HepG2 (cell line): ENCODE measurements around the gene RPH3AL. TPM values are rescaled to one million over a fixed set of nuclear protein-coding genes. Genes with fewer than 3 reads are reported as not detected.

Experiments used
- BORCS8-MEF2B ChIP-seq: sonication (generic); formaldehyde crosslinking; IDR thresholded peaks from 2 replicates; pipeline ENCODE4 v1.8.0; 2022; ENCODE audit warnings: mild to moderate bottlenecking, missing genetic modification reagents
- CEBPB ChIP-seq: IDR thresholded peaks from 2 replicates; pipeline ENCODE4 v1.6.1; 2011; ENCODE audit warnings: low read depth, low read length, improper control_type of control experiment, borderline replicate concordance
- CENPT ChIP-seq: sonication (generic); formaldehyde crosslinking; IDR thresholded peaks from 2 replicates; pipeline ENCODE4 v1.8.0; 2022; ENCODE audit warnings: low read depth, mild to moderate bottlenecking, moderate library complexity, missing genetic modification reagents
- ESRRA ChIP-seq: sonication (generic); formaldehyde crosslinking; IDR thresholded peaks from 2 replicates; pipeline ENCODE4 v1.5.1; 2020; ENCODE audit warnings: mild to moderate bottlenecking, low read depth, missing genetic modification reagents
- IKZF1 ChIP-seq: fragments of 450-650 bp; IDR thresholded peaks from 2 replicates; pipeline ENCODE4 v1.7.1; 2016
- KDM5A ChIP-seq: fragments of 200-600 bp; sonication (generic); IDR thresholded peaks from 2 replicates; pipeline ENCODE4 v1.7.0; 2018; ENCODE audit warnings: antibody characterized with exemption, mild to moderate bottlenecking, low read length, borderline replicate concordance
- MXI1 ChIP-seq: IDR thresholded peaks from 3 replicates; pipeline ENCODE4 v1.6.1; 2012; ENCODE audit warnings: low read depth, low read length, inconsistent platforms, borderline replicate concordance
- NFYC ChIP-seq: IDR thresholded peaks from 2 replicates; pipeline ENCODE4 v1.6.1; 2016; ENCODE audit warnings: missing genetic modification reagents, missing compliant biosample characterization
- ZNF556 ChIP-seq: sonication (generic); formaldehyde crosslinking; IDR thresholded peaks from 2 replicates; pipeline ENCODE4 v1.4.0; 2020; ENCODE audit warnings: mild to moderate bottlenecking, missing genetic modification reagents, borderline replicate concordance
- ZNF577 ChIP-seq: sonication (generic); formaldehyde crosslinking; IDR thresholded peaks from 2 replicates; pipeline ENCODE4 v1.4.0; 2020; ENCODE audit warnings: mild to moderate bottlenecking, low read depth, missing genetic modification reagents, borderline replicate concordance
- ZNF615 ChIP-seq: sonication (generic); formaldehyde crosslinking; IDR thresholded peaks from 2 replicates; pipeline ENCODE4 v1.5.0; 2020; ENCODE audit warnings: mild to moderate bottlenecking, missing genetic modification reagents, borderline replicate concordance
- ZNF616 ChIP-seq: sonication (generic); formaldehyde crosslinking; IDR thresholded peaks from 2 replicates; pipeline ENCODE4 v1.5.0; 2020; ENCODE audit warnings: low read depth, mild to moderate bottlenecking, missing genetic modification reagents
- polyA plus RNA-seq, 8 experiments: library from polyadenylated mRNA; depleted of rRNA in 3 of 8; stranded (reverse) in 7 of 8; unstranded in 1 of 8; fragments of >200 nt; fragmentation: Illumina TruSeq in 4 of 8; extraction: Trizol in 4 of 8; gene quantifications; 2 replicates each; pipeline versions ENCODE4 v1.2.1 to v1.2.3, GENCODE V29; 2011 to 2016; ENCODE audit warnings: low read depth in 4 of 8, missing spikeins in 1 of 8, mixed read lengths in 1 of 8; ENCODE audit not compliant: insufficient read depth in 1 of 8
- total RNA-seq, 5 experiments: library from RNA; depleted of rRNA; stranded (reverse); fragments of >200 nt; fragmentation: Illumina TruSeq; extraction: Trizol; gene quantifications; 2 replicates each; pipeline ENCODE4 v1.2.3, GENCODE V29; 2016; ENCODE audit warnings: low read depth in 1 of 5
- TF ChIP-seq, protein P1 (sequence below): sonication (generic); formaldehyde crosslinking; IDR thresholded peaks from 2 replicates; pipeline ENCODE4 v1.5.0; 2020; ENCODE audit warnings: mild to moderate bottlenecking, missing genetic modification reagents, borderline replicate concordance
- TF ChIP-seq, protein P2 (sequence below): sonication (generic); formaldehyde crosslinking; IDR thresholded peaks from 2 replicates; pipeline ENCODE4 v1.4.0; 2020; ENCODE audit warnings: missing genetic modification reagents, mild to moderate bottlenecking, borderline replicate concordance
- TF ChIP-seq, protein P3 (sequence below): sonication (generic); formaldehyde crosslinking; IDR thresholded peaks from 2 replicates; pipeline ENCODE4 v1.4.0; 2020; ENCODE audit warnings: missing genetic modification reagents
- TF ChIP-seq, protein P4 (sequence below): sonication (generic); formaldehyde crosslinking; IDR thresholded peaks from 2 replicates; pipeline ENCODE4 v1.9.0; 2021; ENCODE audit warnings: missing genetic modification reagents, mild to moderate bottlenecking, borderline replicate concordance

The RPH3AL gene
- total and polyA plus RNA-seq, 2 of the 13 experiments (the other 11 are each of a cell fraction or from before 2014, with no cell fraction given) = 7.8 to 16.4 TPM

DNA sequence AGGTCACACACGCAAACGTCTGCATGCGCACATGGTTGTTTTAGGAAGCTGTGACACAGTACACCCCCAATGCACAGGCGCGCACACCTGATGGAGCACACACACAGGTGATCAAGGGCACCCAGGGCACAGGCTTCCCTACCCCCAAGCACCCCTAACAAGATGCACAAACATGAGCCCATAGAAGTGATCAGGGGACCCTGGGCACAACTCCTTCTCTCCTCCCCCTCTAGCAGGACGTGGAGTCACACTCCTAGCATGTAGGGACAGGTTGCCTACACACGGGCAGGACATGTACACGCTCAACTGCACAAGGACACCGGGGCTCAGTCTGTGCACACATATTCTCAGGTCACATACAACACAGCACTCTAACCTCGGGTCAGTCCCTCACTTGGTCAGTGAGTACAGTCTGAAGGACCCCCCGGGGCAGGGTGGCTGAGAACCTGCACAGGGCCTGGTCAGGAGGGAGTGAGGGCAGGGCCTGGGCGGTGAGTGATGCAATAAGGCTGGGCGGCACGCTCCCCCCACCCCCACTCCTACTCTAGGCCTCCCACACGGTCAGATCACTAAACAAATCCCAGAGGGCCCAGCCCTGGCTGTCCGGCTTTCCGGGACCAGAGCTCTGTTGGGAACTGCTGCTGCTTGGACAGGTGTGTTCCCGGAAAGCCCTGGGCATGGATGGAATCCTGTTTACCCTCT lies 170.4 kb downstream of the RPH3AL start (continued):
- TF ChIP-seq, protein P1, sequence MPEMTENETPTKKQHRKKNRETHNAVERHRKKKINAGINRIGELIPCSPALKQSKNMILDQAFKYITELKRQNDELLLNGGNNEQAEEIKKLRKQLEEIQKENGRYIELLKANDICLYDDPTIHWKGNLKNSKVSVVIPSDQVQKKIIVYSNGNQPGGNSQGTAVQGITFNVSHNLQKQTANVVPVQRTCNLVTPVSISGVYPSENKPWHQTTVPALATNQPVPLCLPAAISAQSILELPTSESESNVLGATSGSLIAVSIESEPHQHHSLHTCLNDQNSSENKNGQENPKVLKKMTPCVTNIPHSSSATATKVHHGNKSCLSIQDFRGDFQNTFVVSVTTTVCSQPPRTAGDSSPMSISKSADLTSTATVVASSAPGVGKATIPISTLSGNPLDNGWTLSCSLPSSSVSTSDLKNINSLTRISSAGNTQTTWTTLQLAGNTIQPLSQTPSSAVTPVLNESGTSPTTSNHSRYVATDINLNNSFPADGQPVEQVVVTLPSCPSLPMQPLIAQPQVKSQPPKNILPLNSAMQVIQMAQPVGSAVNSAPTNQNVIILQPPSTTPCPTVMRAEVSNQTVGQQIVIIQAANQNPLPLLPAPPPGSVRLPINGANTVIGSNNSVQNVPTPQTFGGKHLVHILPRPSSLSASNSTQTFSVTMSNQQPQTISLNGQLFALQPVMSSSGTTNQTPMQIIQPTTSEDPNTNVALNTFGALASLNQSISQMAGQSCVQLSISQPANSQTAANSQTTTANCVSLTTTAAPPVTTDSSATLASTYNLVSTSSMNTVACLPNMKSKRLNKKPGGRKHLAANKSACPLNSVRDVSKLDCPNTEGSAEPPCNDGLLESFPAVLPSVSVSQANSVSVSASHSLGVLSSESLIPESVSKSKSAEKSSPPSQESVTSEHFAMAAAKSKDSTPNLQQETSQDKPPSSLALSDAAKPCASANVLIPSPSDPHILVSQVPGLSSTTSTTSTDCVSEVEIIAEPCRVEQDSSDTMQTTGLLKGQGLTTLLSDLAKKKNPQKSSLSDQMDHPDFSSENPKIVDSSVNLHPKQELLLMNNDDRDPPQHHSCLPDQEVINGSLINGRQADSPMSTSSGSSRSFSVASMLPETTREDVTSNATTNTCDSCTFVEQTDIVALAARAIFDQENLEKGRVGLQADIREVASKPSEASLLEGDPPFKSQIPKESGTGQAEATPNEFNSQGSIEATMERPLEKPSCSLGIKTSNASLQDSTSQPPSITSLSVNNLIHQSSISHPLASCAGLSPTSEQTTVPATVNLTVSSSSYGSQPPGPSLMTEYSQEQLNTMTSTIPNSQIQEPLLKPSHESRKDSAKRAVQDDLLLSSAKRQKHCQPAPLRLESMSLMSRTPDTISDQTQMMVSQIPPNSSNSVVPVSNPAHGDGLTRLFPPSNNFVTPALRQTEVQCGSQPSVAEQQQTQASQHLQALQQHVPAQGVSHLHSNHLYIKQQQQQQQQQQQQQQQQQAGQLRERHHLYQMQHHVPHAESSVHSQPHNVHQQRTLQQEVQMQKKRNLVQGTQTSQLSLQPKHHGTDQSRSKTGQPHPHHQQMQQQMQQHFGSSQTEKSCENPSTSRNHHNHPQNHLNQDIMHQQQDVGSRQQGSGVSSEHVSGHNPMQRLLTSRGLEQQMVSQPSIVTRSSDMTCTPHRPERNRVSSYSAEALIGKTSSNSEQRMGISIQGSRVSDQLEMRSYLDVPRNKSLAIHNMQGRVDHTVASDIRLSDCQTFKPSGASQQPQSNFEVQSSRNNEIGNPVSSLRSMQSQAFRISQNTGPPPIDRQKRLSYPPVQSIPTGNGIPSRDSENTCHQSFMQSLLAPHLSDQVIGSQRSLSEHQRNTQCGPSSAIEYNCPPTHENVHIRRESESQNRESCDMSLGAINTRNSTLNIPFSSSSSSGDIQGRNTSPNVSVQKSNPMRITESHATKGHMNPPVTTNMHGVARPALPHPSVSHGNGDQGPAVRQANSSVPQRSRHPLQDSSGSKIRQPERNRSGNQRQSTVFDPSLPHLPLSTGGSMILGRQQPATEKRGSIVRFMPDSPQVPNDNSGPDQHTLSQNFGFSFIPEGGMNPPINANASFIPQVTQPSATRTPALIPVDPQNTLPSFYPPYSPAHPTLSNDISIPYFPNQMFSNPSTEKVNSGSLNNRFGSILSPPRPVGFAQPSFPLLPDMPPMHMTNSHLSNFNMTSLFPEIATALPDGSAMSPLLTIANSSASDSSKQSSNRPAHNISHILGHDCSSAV = no peak
- TF ChIP-seq, protein P2, sequence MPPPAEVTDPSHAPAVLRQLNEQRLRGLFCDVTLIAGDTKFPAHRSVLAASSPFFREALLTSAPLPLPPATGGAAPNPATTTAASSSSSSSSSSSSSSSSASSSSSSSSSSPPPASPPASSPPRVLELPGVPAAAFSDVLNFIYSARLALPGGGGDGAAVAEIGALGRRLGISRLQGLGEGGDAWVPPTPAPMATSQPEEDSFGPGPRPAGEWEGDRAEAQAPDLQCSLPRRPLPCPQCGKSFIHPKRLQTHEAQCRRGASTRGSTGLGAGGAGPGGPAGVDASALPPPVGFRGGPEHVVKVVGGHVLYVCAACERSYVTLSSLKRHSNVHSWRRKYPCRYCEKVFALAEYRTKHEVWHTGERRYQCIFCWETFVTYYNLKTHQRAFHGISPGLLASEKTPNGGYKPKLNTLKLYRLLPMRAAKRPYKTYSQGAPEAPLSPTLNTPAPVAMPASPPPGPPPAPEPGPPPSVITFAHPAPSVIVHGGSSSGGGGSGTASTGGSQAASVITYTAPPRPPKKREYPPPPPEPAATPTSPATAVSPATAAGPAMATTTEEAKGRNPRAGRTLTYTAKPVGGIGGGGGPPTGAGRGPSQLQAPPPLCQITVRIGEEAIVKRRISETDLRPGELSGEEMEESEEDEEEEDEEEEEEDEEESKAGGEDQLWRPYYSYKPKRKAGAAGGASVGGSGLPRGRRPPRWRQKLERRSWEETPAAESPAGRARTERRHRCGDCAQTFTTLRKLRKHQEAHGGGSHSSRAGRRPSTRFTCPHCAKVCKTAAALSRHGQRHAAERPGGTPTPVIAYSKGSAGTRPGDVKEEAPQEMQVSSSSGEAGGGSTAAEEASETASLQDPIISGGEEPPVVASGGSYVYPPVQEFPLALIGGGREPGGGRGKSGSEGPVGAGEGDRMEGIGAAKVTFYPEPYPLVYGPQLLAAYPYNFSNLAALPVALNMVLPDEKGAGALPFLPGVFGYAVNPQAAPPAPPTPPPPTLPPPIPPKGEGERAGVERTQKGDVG (CRISPR knock-in tag) = 0 out of 2 replicates have a peak, but pooled peaks have one; percentile 20
- no peak for TF ChIP-seq CENPT (CRISPR knock-in tag)
- TF ChIP-seq MXI1 = no peak
- no peak for TF ChIP-seq ZNF577 (CRISPR knock-in tag)
- TF ChIP-seq CEBPB = peak; percentile 89
- no peak for TF ChIP-seq ZNF556 (CRISPR knock-in tag)
- TF ChIP-seq BORCS8-MEF2B (CRISPR knock-in tag) = no peak
- TF ChIP-seq, protein P3, sequence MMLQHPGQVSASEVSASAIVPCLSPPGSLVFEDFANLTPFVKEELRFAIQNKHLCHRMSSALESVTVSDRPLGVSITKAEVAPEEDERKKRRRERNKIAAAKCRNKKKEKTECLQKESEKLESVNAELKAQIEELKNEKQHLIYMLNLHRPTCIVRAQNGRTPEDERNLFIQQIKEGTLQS (CRISPR knock-in tag) = peak; percentile 75
- TF ChIP-seq ESRRA (CRISPR knock-in tag) = no peak
- TF ChIP-seq ZNF616 (CRISPR knock-in tag) = no peak
- TF ChIP-seq ZNF615 = no peak
- TF ChIP-seq NFYC (CRISPR knock-in tag) = no peak
- TF ChIP-seq KDM5A = no peak
- TF ChIP-seq IKZF1 = no peak
- TF ChIP-seq, protein P4, sequence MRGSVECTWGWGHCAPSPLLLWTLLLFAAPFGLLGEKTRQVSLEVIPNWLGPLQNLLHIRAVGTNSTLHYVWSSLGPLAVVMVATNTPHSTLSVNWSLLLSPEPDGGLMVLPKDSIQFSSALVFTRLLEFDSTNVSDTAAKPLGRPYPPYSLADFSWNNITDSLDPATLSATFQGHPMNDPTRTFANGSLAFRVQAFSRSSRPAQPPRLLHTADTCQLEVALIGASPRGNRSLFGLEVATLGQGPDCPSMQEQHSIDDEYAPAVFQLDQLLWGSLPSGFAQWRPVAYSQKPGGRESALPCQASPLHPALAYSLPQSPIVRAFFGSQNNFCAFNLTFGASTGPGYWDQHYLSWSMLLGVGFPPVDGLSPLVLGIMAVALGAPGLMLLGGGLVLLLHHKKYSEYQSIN (CRISPR knock-in tag) = no peak
